GM12875 (cell line): ENCODE measurements around the gene ZNF14.
A peak's percentile ranks its signal among the peaks of the same experiment; 100 is the strongest.
"Not testable (repeated sequence)": the region's sequence is repeated elsewhere in the genome, so short reads cannot be mapped to it uniquely, and the experiment has no call there.

Experiments
- H3K4me3 ChIP-seq: one replicate; pipeline ENCODE4 v1.5.1; 2011; ENCODE audit warnings: low read depth, low read length, control low read depth
- CTCF ChIP-seq: IDR thresholded peaks from 2 replicates; pipeline ENCODE4 v1.5.1; 2011; ENCODE audit warnings: low read depth, mild to moderate bottlenecking, control low read depth, inconsistent platforms, low read length, moderate library complexity, borderline replicate concordance; ENCODE audit not compliant: insufficient read depth

The ZNF14 gene

DNA sequence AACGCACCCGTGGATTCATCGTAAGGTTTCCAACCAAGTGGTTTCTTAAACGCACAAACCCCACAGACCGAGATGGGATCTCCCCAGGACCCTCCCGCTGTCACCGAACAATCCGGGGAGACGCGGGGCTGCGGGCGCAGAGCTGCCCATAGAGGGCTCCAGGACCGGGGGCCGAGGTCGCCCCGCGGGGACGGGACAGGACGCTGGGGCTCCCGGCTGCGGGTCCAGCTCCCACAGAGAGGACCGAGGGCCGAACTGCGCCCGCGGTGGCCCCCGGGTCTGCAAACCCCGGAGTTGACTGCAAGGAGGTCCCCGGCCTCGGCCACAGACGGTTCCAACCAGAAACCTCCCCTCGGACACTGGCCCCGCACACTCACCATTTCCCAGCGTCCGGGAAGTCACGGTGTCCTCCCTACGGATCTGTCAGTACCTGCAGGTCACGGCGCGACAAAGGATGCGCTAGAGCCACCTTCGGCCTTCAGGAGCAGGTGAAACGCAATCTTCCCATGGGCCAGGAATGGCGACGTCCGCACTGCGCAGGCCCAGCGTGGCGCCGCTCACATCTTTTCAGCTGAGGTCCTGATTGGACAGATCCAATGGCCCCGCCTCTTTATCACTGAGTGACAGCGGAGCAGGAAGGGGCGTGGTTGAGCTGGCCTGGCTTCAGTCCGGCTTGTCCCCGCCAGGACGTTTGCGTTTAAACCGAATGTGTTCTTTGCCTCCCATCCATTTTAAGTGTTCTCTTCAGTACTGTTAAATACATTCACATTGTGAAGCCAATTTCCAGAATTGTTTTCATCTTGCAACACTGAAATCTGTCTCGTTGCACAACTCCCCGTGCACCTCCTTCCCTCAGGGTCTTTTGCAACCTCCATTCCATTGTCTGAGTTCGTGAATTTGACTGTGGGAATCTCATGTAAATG lies at the start of gene ZNF14:
Gene ZNF14, minus strand, starts transcription at position 534 of the 923 bp plus-strand sequence. Its CDS starts 154 bp downstream, at position 380.
- TF ChIP-seq CTCF = peak; percentile 32; the same call in 1 of the 2 replicates

GRCh38 chr19:19781791-19782190 lies 48.9 kb upstream of the ZNF14 start:
- not testable (repeated sequence) for H3K4me3 ChIP-seq

More for the DNA sequence above, at the start of gene ZNF14:
- H3K4me3 ChIP-seq = peak within 1 kb of the TSS; percentile 88

DNA sequence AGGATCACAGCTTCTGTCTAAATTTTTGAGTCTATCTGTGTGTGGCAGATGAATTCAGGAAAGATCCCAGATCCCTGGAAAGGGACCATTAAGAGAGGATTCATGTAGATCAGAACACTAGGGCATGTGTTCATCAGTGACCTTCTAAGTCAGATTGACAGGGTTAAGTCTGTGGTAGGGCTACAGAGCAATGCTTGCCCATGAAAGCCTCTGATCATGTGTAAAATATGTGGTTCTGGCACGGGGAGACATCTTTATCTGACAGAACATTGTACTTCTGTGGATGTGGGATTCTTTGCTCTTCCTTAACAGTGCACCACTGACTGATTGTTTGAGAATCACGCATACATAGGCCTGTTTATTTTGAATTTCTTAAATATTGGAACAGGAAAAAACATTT lies 45.8 kb upstream of the ZNF14 start:
- no peak for TF ChIP-seq CTCF
- H3K4me3 ChIP-seq = no peak overlapping the region

DNA sequence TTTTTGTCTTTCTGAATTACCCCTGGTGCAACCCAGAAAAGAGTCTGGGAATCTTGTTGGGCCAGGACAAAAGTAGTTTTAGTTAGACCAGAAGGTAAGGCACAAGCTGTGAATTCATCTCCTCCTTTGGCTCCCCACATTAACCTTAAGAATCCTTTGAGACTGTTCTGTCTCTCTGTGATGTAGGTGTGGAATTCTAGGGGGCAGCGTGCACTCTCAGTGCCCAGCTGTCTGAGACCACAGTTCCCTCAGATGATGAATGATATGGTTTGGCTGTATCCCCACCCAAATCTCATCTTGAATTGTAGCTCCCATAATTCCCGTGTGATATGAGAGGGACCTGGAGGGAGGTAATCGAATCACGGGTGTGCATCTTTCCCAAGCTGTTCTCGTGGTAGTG lies 44.8 kb upstream of the ZNF14 start:
- no peak for TF ChIP-seq CTCF
- no peak overlapping the region for H3K4me3 ChIP-seq

DNA sequence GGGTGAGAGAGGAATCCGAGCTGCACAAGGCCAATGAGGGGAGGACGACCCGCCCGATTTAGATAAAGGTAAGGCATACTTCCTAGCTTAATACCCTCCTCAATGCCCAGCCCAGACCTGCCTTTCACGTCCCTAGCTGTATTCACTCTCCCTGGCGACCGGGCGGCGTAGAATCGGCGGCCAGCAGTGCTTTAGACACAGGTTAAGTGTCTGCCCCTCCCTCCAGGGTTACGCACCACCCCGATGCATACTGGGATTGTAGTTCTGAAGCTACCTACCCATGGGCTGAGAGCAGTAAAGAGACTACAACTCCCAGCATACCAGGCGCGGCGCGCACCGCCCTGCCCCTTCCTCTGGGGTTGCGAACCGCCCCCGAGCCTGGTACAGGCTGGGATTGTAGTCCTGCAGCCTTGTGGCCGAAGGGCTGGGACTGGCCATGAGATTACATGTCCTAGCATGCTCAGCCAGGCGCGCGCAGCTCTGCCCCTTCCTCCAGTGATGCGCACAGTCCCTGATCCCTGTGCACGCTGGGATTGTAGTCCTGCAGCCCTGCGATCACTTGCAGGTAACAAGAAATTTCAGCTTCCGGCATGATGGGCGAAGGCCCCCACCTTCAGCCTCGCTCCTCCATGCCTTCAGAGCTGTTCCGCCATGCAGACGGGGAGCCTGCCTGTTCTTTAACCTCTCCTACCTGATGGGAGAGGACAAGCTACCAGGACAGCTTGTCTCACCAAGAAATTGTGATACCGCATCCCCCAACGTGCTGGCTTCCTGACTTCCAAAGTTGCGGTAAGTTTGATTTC lies 43.5 kb upstream of the ZNF14 start:
- H3K4me3 ChIP-seq = peak overlapping the region; percentile 82
- TF ChIP-seq CTCF = no peak

GRCh38 chr19:19775891-19776205 lies 42.9 kb upstream of the ZNF14 start:
- peak overlapping the region; percentile 82 for H3K4me3 ChIP-seq
- no peak for TF ChIP-seq CTCF

DNA sequence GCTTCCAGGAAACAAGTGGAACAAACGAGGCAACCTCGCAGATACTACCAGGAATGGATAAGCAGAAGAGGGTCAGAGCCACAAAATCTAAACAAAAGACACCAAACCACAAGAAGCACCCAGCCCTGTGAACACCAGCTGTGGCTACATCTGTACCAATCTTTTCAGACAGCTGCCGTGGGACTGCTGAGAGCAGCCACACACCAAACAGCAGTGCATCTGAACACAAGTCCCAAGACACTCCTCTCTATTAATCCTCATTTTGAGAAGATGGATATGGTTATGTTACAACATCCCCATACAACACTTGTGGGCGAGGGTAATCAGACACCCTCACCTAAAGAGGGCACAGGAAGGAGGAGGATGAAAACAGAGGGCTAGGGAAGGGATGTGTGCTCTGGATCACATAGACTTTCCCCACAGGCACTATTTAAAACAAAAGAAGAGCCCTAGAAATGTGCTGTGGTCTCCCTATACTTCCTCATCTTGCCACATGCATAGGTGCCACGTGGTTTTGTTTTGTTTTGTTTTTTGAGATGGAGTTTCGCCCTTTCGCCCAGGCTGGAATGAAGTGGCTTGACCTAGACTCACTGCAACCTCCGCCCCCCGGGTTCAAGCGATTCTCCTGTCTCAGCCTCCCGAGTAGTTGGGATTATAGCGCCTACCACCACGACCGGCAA lies 41.6 kb upstream of the ZNF14 start:
- H3K4me3 ChIP-seq = no peak overlapping the region
- TF ChIP-seq CTCF = no peak

- H3K4me3 ChIP-seq = not testable (repeated sequence)
Measured at GRCh38 chr19:19771963-19772362, 39.1 kb upstream of the ZNF14 start.

- H3K4me3 ChIP-seq = not testable (repeated sequence)
Measured at GRCh38 chr19:19769971-19770370, 37.1 kb upstream of the ZNF14 start.
